Effector memory CD8-positive, alpha-beta T cell (primary cell): ENCODE data around the gene LDB3.

Source experiments
- ATAC-seq: fragments of 150-1000 bp; cut with Tn5 transposase; replicated peaks from 2 replicates; pipeline ENCODE4 v1.10.0; 2021; ENCODE audit warnings: mild to moderate bottlenecking, moderate library complexity
- DNase-seq, 3 experiments: peaks; one replicate each; pipeline ENCODE4 v3.0.0; 2021
- H3K27ac Mint-ChIP-seq, 2 donors: one replicate each; pipeline ENCODE4 v1.8.0; 2022; ENCODE audit warnings: mild to moderate bottlenecking in 2 of 2, mixed read lengths in 2 of 2, moderate library complexity in 2 of 2
- H3K27me3 Mint-ChIP-seq, 2 donors: one replicate each; pipeline ENCODE4 v1.8.0; 2022; ENCODE audit warnings: mixed read lengths in 2 of 2
- H3K36me3 Mint-ChIP-seq: one replicate; pipeline ENCODE4 v1.8.0; 2022; ENCODE audit warnings: mild to moderate bottlenecking, moderate library complexity, mixed read lengths; ENCODE audit not compliant: insufficient read depth
- H3K4me1 Mint-ChIP-seq, 2 donors: one replicate each; pipeline ENCODE4 v1.8.0; 2022; ENCODE audit warnings: low read depth in 2 of 2, mixed read lengths in 2 of 2
- H3K4me3 Mint-ChIP-seq, 2 donors: one replicate each; pipeline ENCODE4 v1.8.0; 2022; ENCODE audit warnings: mild to moderate bottlenecking in 2 of 2, mixed read lengths in 2 of 2, moderate library complexity in 2 of 2
- H3K9me3 Mint-ChIP-seq, 2 donors: one replicate each; pipeline ENCODE4 v1.8.0; 2022; ENCODE audit warnings: mixed read lengths in 2 of 2

The LDB3 gene

DNA sequence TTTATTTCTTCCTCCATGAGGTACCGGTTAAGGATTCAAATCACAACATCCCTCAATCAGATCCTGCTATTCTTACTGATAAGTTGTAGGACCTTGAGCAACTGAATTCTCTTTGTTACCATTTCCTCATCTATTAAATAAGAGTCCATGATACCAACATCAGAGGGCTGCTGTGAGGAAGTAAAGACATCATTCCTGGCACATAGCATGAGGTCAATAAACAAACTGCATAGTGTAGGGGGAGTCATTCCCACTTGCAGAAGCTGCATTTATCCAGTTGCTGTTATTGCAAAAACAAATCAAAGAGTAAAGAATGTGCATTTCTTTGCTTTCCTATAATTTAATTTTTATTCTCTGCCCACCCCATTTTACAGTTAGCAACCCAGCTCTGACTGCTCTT lies 36.8 kb downstream of the LDB3 start:
- Mint-ChIP-seq H3K27ac (no peak overlapping the region), H3K4me3 (no peak overlapping the region), H3K36me3 (no peaks in the 10 kb centered on the region)

GRCh38 chr10:86705905-86706304 lies 37.6 kb downstream of the LDB3 start:
- peaks cover 0 to 1% of the 10 kb centered on the region in 2 donors for H3K9me3 Mint-ChIP-seq
- H3K4me3 Mint-ChIP-seq, result no peak overlapping the region
- peaks cover 5% of the 10 kb centered on the region for H3K36me3 Mint-ChIP-seq
- no peaks in the 10 kb centered on the region for H3K27me3 Mint-ChIP-seq
- ATAC-seq (no peak), DNase-seq (no peak)
- no peak overlapping the region for H3K27ac Mint-ChIP-seq
- H3K4me1 Mint-ChIP-seq, result peaks cover 0 to 8% of the 10 kb centered on the region in 2 donors

More for the DNA sequence above, 36.8 kb downstream of the LDB3 start:
- ATAC-seq (no peak), DNase-seq (no peak)
- Mint-ChIP-seq H3K4me1 (peaks cover 0 to 4% of the 10 kb centered on the region in 2 donors), H3K9me3 (peaks cover 0 to 1% of the 10 kb centered on the region in 2 donors), H3K27me3 (no peaks in the 10 kb centered on the region)

- Mint-ChIP-seq H3K36me3 (peaks cover 5% of the 10 kb centered on the region), H3K27ac (no peak overlapping the region), H3K27me3 (no peaks in the 10 kb centered on the region), H3K9me3 (peaks cover 0 to 1% of the 10 kb centered on the region in 2 donors), H3K4me3 (no peak overlapping the region), H3K4me1 (peaks cover 0 to 9% of the 10 kb centered on the region in 2 donors)
- DNase-seq (no peak), ATAC-seq (no peak)
Measured at GRCh38 chr10:86706401-86706841, 38.1 kb downstream of the LDB3 start.

GRCh38 chr10:86706977-86707376 lies 38.7 kb downstream of the LDB3 start:
- Mint-ChIP-seq H3K9me3 (peaks cover 0 to 1% of the 10 kb centered on the region in 2 donors), H3K4me3 (no peak overlapping the region), H3K27me3 (no peaks in the 10 kb centered on the region), H3K27ac (no peak overlapping the region), H3K36me3 (peaks cover 5% of the 10 kb centered on the region), H3K4me1 (peaks cover 2 to 9% of the 10 kb centered on the region in 2 donors)
- no peak for DNase-seq
- ATAC-seq, result no peak

DNA sequence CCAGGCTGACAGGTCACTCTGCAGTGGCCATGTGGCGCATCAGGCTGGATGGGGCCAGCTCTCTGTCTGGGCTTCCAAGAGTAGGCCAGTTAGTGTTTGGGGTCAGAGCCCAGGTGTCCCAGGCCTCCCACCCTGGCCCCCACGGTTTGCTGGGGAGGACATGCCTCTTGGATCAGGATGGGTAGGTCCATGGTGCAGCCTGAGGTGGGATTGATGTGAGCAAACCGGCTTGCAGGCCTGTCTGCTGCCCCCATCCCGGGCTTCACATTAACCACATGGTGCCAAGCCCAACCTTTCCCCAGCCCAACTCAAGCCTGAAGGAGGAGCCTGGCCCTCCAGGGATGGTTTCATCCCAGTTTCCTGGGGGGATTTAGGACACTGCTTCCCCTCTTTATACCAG lies 39.2 kb downstream of the LDB3 start:
- Mint-ChIP-seq H3K4me3 (no peak overlapping the region), H3K4me1 (peaks cover 6 to 13% of the 10 kb centered on the region in 2 donors), H3K27me3 (no peaks in the 10 kb centered on the region), H3K36me3 (peaks cover 5% of the 10 kb centered on the region), H3K9me3 (peaks cover 0 to 1% of the 10 kb centered on the region in 2 donors), H3K27ac (no peak overlapping the region)
- ATAC-seq, result no peak
- no peak for DNase-seq

GRCh38 chr10:86708068-86708782 lies 39.9 kb downstream of the LDB3 start:
- H3K4me1 Mint-ChIP-seq, result peaks cover 6 to 13% of the 10 kb centered on the region in 2 donors
- H3K4me3 Mint-ChIP-seq, result no peak overlapping the region
- ATAC-seq (no peak), DNase-seq (no peak)
- H3K27ac Mint-ChIP-seq, result no peak overlapping the region
- H3K9me3 Mint-ChIP-seq, result peaks cover 0 to 1% of the 10 kb centered on the region in 2 donors
- no peaks in the 10 kb centered on the region for H3K27me3 Mint-ChIP-seq
- H3K36me3 Mint-ChIP-seq, result peaks cover 5% of the 10 kb centered on the region

DNA sequence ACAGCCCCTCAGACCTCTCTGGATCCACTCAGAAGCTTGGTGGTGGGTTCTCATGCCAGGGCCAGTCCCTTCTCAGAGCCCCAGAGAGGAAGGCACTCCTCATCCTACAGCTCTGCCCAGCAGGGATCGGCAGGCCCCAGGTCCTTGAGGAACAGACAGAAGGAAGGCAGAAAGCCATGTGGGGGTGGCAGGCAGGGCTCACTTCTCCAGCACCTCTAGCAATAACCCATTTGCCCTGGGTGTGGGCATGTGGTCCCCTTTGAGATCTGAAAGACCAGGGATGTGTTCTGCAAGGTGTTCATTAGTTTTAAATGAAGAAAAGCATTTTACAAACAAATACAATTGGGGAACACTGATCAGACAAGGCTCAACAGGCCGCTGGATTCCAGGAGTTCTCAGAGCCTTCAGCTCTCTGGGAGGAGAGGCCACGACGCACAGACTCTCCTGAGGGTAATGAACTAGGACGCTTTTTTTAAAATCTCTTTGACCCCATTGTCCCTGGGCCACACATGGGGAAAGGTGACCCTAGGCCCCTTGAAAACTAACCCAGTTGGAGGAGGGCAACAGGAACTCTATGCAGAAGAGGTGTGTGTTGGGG lies 40.6 kb downstream of the LDB3 start:
- peaks cover 0 to 1% of the 10 kb centered on the region in 2 donors for H3K9me3 Mint-ChIP-seq
- H3K36me3 Mint-ChIP-seq, result peaks cover 5% of the 10 kb centered on the region
- peaks cover 6 to 13% of the 10 kb centered on the region in 2 donors for H3K4me1 Mint-ChIP-seq
- H3K27ac Mint-ChIP-seq, result no peak overlapping the region
- ATAC-seq (no peak), DNase-seq (no peak)
- H3K27me3 Mint-ChIP-seq, result no peaks in the 10 kb centered on the region
- H3K4me3 Mint-ChIP-seq, result no peak overlapping the region

GRCh38 chr10:86709396-86710185 lies 41.3 kb downstream of the LDB3 start:
- ATAC-seq, result no peak
- Mint-ChIP-seq H3K4me1 (peaks cover 6 to 13% of the 10 kb centered on the region in 2 donors), H3K36me3 (peaks cover 5% of the 10 kb centered on the region), H3K4me3 (peak overlapping the region; percentile 71 to 75), H3K27me3 (no peaks in the 10 kb centered on the region), H3K9me3 (peaks cover 0 to 1% of the 10 kb centered on the region in 2 donors), H3K27ac (peak overlapping the region; percentile 87 to 95)
- no peak for DNase-seq

GRCh38 chr10:86710987-86711512 lies 42.7 kb downstream of the LDB3 start:
- Mint-ChIP-seq H3K27ac (peak overlapping the region; percentile 84 to 95), H3K36me3 (peaks cover 5% of the 10 kb centered on the region), H3K4me3 (peak overlapping the region; percentile 71 to 75), H3K27me3 (no peaks in the 10 kb centered on the region), H3K9me3 (peaks cover 0 to 1% of the 10 kb centered on the region in 2 donors), H3K4me1 (peaks cover 6 to 13% of the 10 kb centered on the region in 2 donors)
- ATAC-seq, result peak; percentile 91
- DNase-seq, result peak; percentile 77 to 85 (median 84)

GRCh38 chr10:86711513-86712316 lies 43.4 kb downstream of the LDB3 start:
- Mint-ChIP-seq H3K9me3 (peaks cover 0 to 1% of the 10 kb centered on the region in 2 donors), H3K27me3 (no peaks in the 10 kb centered on the region), H3K27ac (peak overlapping the region; percentile 84 to 95), H3K36me3 (peaks cover 5% of the 10 kb centered on the region), H3K4me3 (peak overlapping the region; percentile 77 to 78), H3K4me1 (peaks cover 6 to 13% of the 10 kb centered on the region in 2 donors)
- ATAC-seq, result peak; percentile 62
- peak; percentile 23 to 47 (median 47) for DNase-seq

DNA sequence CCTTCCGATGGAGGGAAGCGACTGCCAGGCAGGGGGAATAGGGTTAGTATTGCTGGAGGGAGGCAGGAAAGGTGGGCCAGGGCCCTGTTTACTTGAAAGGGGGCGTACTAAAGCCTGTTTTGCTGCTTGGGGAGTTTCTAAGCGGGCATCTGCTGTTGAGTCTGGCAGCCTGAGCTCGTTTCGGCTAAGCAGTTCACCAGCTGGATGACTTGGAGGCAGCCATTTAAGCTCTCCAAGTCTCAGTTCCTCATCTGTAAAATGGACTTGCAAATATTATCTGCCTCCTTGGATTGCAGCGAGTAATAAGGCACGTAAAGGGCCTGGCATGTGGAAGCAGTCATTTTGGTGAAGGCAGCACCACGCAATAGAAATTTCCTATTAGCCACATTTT lies 44.0 kb downstream of the LDB3 start:
- Mint-ChIP-seq H3K4me3 (peak overlapping the region; percentile 77 to 78), H3K36me3 (peaks cover 5% of the 10 kb centered on the region), H3K27me3 (no peaks in the 10 kb centered on the region), H3K4me1 (peaks cover 6 to 13% of the 10 kb centered on the region in 2 donors), H3K9me3 (peaks cover 0 to 1% of the 10 kb centered on the region in 2 donors), H3K27ac (peak overlapping the region; percentile 84 to 89)
- no peak for ATAC-seq
- no peak for DNase-seq

GRCh38 chr10:86715156-86715795 lies 47.0 kb downstream of the LDB3 start:
- DNase-seq, result no peak
- Mint-ChIP-seq H3K4me1 (peaks cover 6 to 9% of the 10 kb centered on the region in 2 donors), H3K4me3 (no peak overlapping the region), H3K9me3 (no peaks in the 10 kb centered on the region), H3K36me3 (peaks cover 5% of the 10 kb centered on the region), H3K27me3 (peaks cover under 1 to 10% of the 10 kb centered on the region in 2 donors), H3K27ac (no peak overlapping the region)
- ATAC-seq, result no peak
